ENCODE data around the gene FAAP20.
"Not testable (repeated sequence)": the region's sequence is repeated elsewhere in the genome, so short reads cannot be mapped to it uniquely, and the experiment has no call there.

The FAAP20 gene

GRCh38 chr1:2151252-2151651 is 43.3 kb downstream of the FAAP20 start:
- H3K27ac ChIP-seq: no peak overlapping the region
- no peak overlapping the region for H2AFZ ChIP-seq
- no peaks in the 10 kb centered on the region for H3K27me3 ChIP-seq (ENCODE audit: control insufficient read depth, insufficient read depth, low read length)
- H3K9me3 ChIP-seq (ENCODE audit: control insufficient read depth, low read length): no peaks in the 10 kb centered on the region
- no peak for TF ChIP-seq CTCF (IDR thresholded peaks at IDR 0.05)
- H3K36me3 ChIP-seq (ENCODE audit: control insufficient read depth, insufficient read depth, low read length): no peaks in the 10 kb centered on the region
- H3K79me2 ChIP-seq: no peaks in the 10 kb centered on the region
- H3K4me2 ChIP-seq (ENCODE audit: low read length): no peak overlapping the region
- H3K9ac ChIP-seq: no peak overlapping the region
- no peaks in the 10 kb centered on the region for H3K4me1 ChIP-seq
- H3K4me3 ChIP-seq (ENCODE audit: low read depth, low read length): no peak overlapping the region

GRCh38 chr1:2150801-2151200 is 43.8 kb downstream of the FAAP20 start:
- no peaks in the 10 kb centered on the region for H3K27me3 ChIP-seq (ENCODE audit: control insufficient read depth, insufficient read depth, low read length)
- no peaks in the 10 kb centered on the region for H3K36me3 ChIP-seq (ENCODE audit: control insufficient read depth, insufficient read depth, low read length)
- H3K4me1 ChIP-seq: no peaks in the 10 kb centered on the region
- no peak overlapping the region for H2AFZ ChIP-seq
- no peaks in the 10 kb centered on the region for H3K79me2 ChIP-seq
- no peak overlapping the region for H3K9ac ChIP-seq
- no peak overlapping the region for H3K4me2 ChIP-seq (ENCODE audit: low read length)
- no peaks in the 10 kb centered on the region for H3K9me3 ChIP-seq (ENCODE audit: control insufficient read depth, low read length)
- no peak overlapping the region for H3K27ac ChIP-seq
- TF ChIP-seq CTCF (IDR thresholded peaks at IDR 0.05): no peak
- no peak overlapping the region for H3K4me3 ChIP-seq (ENCODE audit: low read depth, low read length)

- no peaks in the 10 kb centered on the region for H3K9me3 ChIP-seq (ENCODE audit: control insufficient read depth, low read length)
- H3K9ac ChIP-seq: no peak overlapping the region
- H3K27me3 ChIP-seq (ENCODE audit: control insufficient read depth, insufficient read depth, low read length): no peaks in the 10 kb centered on the region
- H3K4me1 ChIP-seq: no peaks in the 10 kb centered on the region
- H3K27ac ChIP-seq: no peak overlapping the region
- H3K36me3 ChIP-seq (ENCODE audit: control insufficient read depth, insufficient read depth, low read length): no peaks in the 10 kb centered on the region
- H3K4me3 ChIP-seq (ENCODE audit: low read depth, low read length): no peak overlapping the region
- no peak overlapping the region for H3K4me2 ChIP-seq (ENCODE audit: low read length)
- H2AFZ ChIP-seq: no peak overlapping the region
- H3K79me2 ChIP-seq: no peaks in the 10 kb centered on the region
- no peak for TF ChIP-seq CTCF (IDR thresholded peaks at IDR 0.05)
These were observed 45.9 kb downstream of the FAAP20 start for GRCh38 chr1:2148691-2149090.

- H3K27me3 ChIP-seq (ENCODE audit: control insufficient read depth, insufficient read depth, low read length); H3K9ac ChIP-seq; H3K4me2 ChIP-seq (ENCODE audit: low read length); H3K4me3 ChIP-seq (ENCODE audit: low read depth, low read length); H3K79me2 ChIP-seq; H3K9me3 ChIP-seq (ENCODE audit: control insufficient read depth, low read length); H2AFZ ChIP-seq; H3K27ac ChIP-seq; H3K4me1 ChIP-seq; H3K36me3 ChIP-seq (ENCODE audit: control insufficient read depth, insufficient read depth, low read length): not testable (repeated sequence)
These were observed 46.7 kb downstream of the FAAP20 start for GRCh38 chr1:2147869-2148268.

GRCh38 chr1:2146836-2147517 is 47.6 kb downstream of the FAAP20 start:
- TF ChIP-seq CTCF (IDR thresholded peaks at IDR 0.05): no peak
- H3K27ac ChIP-seq: no peak overlapping the region
- no peaks in the 10 kb centered on the region for H3K27me3 ChIP-seq (ENCODE audit: control insufficient read depth, insufficient read depth, low read length)

More at GRCh38 chr1:2146836-2147517, 47.6 kb downstream of the FAAP20 start:
- Histone ChIP-seq H3K4me3 (ENCODE audit: low read depth, low read length) (no peak overlapping the region), H3K36me3 (ENCODE audit: control insufficient read depth, insufficient read depth, low read length) (no peaks in the 10 kb centered on the region), H3K4me2 (ENCODE audit: low read length) (no peak overlapping the region), H3K9me3 (ENCODE audit: control insufficient read depth, low read length) (no peaks in the 10 kb centered on the region), H2AFZ (no peak overlapping the region), H3K4me1 (no peaks in the 10 kb centered on the region), H3K79me2 (no peaks in the 10 kb centered on the region), H3K9ac (no peak overlapping the region)
